Ovary (tissue), 9 donors: ENCODE results near the gene TKFC. TPM values are rescaled to one million over a fixed set of nuclear protein-coding genes. Genes with fewer than 3 reads are reported as not detected.

Source experiments
- DNase-seq, 5 donors: peaks; one replicate each; pipeline ENCODE4 v3.0.0-alpha.2; 2019 to 2020
- H3K27ac ChIP-seq, 2 donors: fragments of 200-600 bp; one replicate each; pipeline versions ENCODE4 v1.5.1 to v1.8.0; 2019 to 2022
- H3K27me3 ChIP-seq: fragments of 200-600 bp; one replicate; pipeline ENCODE4 v1.8.0; 2022
- H3K36me3 ChIP-seq: fragments of 200-600 bp; sonication (generic); one replicate; pipeline ENCODE4 v1.5.1; 2019
- H3K4me1 ChIP-seq: one replicate; pipeline ENCODE4 v1.8.1; 2013; ENCODE audit warnings: mild to moderate bottlenecking, moderate library complexity; ENCODE audit not compliant: insufficient read depth
- H3K4me3 ChIP-seq: fragments of 200-600 bp; sonication (generic); one replicate; pipeline ENCODE4 v1.5.1; 2017
- H3K9me3 ChIP-seq, 2 donors: fragments of 200-600 bp in 1 of 2; sonication (generic) in 1 of 2; one replicate each; pipeline versions ENCODE4 v1.5.1 to v1.8.1; 2013 to 2019; ENCODE audit warnings: mild to moderate bottlenecking in 1 of 2, moderate library complexity in 1 of 2
- EP300 ChIP-seq: sonication (generic); formaldehyde crosslinking; IDR thresholded peaks from one replicate; pipeline ENCODE4 v1.6.1; 2017; ENCODE audit warnings: antibody characterized with exemption
- POLR2A ChIP-seq: fragments of 450-650 bp; IDR thresholded peaks from one replicate; pipeline ENCODE4 v1.6.1; 2017; ENCODE audit warnings: antibody characterized with exemption, mild to moderate bottlenecking, moderate library complexity
- WGBS, 3 donors: extraction: QIAGEN DNeasy Blood & Tissue Kit in 1 of 3; methylation state at CpG; one replicate each; pipeline versions ENCODE4 v1.1.5 to v1.1.7; 2013 to 2017; 5-methylcytosine and 5-hydroxymethylcytosine counted together
- intact Hi-C, 4 donors: fragments of 100-400 bp; cut with DNase I; formaldehyde crosslinking; loops; one replicate each; pipeline versions ENCODE4 v1.11.0 to v1.15.1; 2022 to 2023
- polyA plus RNA-seq, 2 donors: library from polyadenylated mRNA; stranded (reverse); fragments of 200-250 nt in 1 of 2; fragments of 350-450 nt in 1 of 2; fragmentation: Illumina TruSeq in 1 of 2; extraction: RNeasy Lipid Tissue Mini Kit (QIAGEN cat#74804) in 1 of 2; gene quantifications; one replicate each; pipeline ENCODE4 v1.2.3, GENCODE V29; 2013 to 2014
- total RNA-seq, 7 donors: library from RNA; depleted of rRNA in 2 of 7; stranded (reverse); fragments of >200 nt in 2 of 7; fragmentation: NEBNext Ultra II Directional in 3 of 7; extraction: Animal tissue kit (Norgen Biotek cat#: 25700) in 3 of 7; gene quantifications; one replicate each; pipeline versions ENCODE4 v1.1.0 to v1.2.4, GENCODE V29; 2016 to 2023
- TF ChIP-seq, protein P1 (sequence below), 3 donors: fragments of 450-650 bp in 2 of 3; fragments of 200-600 bp in 1 of 3; IDR thresholded peaks; one replicate each; pipeline versions ENCODE4 v1.5.1 to v1.8.0; 2016 to 2022; ENCODE audit warnings: antibody characterized with exemption in 3 of 3, mild to moderate bottlenecking in 1 of 3
- donor health status: DM: no; HTN: no; CAD: no; lungs with moderate emphysema.
- donor health status: DM: no; HTN: no; CAD: no.
- donor health status: Bipolar disorder and iron deficiency.
- donor health status: DM: yes; HTN: yes; CAD: no.
- donor health status: DM: no; HTN: no; CAD: no.
- donor health status: DM: yes; HTN: yes; CAD: no.

Gene TKFC
- total and polyA plus RNA-seq, 9 donors: 19.0 to 41.4 (median 30.4) TPM

DNA sequence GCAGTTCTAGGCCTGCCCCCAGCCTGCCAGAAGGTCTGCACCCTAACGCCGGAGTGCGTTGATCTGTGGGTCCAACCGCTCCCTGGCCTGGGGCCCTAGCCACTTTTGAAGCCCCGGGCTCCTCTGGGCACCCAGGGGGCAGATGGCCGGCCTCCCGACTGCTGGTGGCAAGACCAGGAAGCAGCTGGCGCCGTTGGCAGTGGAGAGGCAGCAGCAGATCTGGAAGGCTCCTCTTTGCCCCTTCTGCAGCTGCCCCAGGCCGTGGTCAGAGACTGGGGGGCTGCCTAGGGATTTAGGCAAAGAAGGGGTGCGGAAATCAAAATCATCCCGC lies 37.5 kb upstream of the TKFC start:
- TF ChIP-seq, protein P1, sequence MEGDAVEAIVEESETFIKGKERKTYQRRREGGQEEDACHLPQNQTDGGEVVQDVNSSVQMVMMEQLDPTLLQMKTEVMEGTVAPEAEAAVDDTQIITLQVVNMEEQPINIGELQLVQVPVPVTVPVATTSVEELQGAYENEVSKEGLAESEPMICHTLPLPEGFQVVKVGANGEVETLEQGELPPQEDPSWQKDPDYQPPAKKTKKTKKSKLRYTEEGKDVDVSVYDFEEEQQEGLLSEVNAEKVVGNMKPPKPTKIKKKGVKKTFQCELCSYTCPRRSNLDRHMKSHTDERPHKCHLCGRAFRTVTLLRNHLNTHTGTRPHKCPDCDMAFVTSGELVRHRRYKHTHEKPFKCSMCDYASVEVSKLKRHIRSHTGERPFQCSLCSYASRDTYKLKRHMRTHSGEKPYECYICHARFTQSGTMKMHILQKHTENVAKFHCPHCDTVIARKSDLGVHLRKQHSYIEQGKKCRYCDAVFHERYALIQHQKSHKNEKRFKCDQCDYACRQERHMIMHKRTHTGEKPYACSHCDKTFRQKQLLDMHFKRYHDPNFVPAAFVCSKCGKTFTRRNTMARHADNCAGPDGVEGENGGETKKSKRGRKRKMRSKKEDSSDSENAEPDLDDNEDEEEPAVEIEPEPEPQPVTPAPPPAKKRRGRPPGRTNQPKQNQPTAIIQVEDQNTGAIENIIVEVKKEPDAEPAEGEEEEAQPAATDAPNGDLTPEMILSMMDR (IDR thresholded peaks at IDR 0.05): no peak
- TF ChIP-seq EP300 (no peak), POLR2A (no peak)
- H3K27ac ChIP-seq: peak overlapping the region; percentile 82 to 95
- H3K4me3 ChIP-seq: peak overlapping the region; percentile 59
- 65 to 76% (median 67%) methylated on average over 9 to 12 of the region's 12 CpGs for WGBS, 3 donors
- no peaks in the 10 kb centered on the region for H3K9me3 ChIP-seq
- no peaks in the 10 kb centered on the region for H3K36me3 ChIP-seq
- H3K4me1 ChIP-seq: peaks cover 20% of the 10 kb centered on the region
- H3K27me3 ChIP-seq: no peaks in the 10 kb centered on the region
- intact Hi-C loops: no loop called here
- peak in 1 of 5 donors; percentile 52 for DNase-seq

GRCh38 chr11:61297341-61297740 lies 35.7 kb upstream of the TKFC start:
- TF ChIP-seq EP300 (no peak), POLR2A (no peak)
- TF ChIP-seq, protein P1 (IDR thresholded peaks at IDR 0.05): no peak
- WGBS, 3 donors: 0 to 7% (median 5%) methylated on average over 1 of the region's 1 CpG
- Histone ChIP-seq H3K36me3 (no peaks in the 10 kb centered on the region), H3K27me3 (no peaks in the 10 kb centered on the region), H3K4me3 (no peak overlapping the region), H3K27ac (peak overlapping the region in 1 of 2 donors; percentile 69), H3K4me1 (peaks cover 20% of the 10 kb centered on the region), H3K9me3 (no peaks in the 10 kb centered on the region)
- DNase-seq: peak in 1 of 5 donors; percentile 11
- intact Hi-C loops: no loop called here

GRCh38 chr11:61297746-61298145 lies 35.3 kb upstream of the TKFC start:
- Histone ChIP-seq H3K4me1 (peaks cover 20% of the 10 kb centered on the region), H3K4me3 (no peak overlapping the region), H3K36me3 (no peaks in the 10 kb centered on the region), H3K27ac (peak overlapping the region in 1 of 2 donors; percentile 69), H3K27me3 (no peaks in the 10 kb centered on the region), H3K9me3 (no peaks in the 10 kb centered on the region)
- 2 to 8% (median 5%) methylated on average over 5 of the region's 5 CpGs for WGBS, 3 donors
- TF ChIP-seq POLR2A: no peak
- TF ChIP-seq, protein P1 (IDR thresholded peaks at IDR 0.05): no peak
- no peak for TF ChIP-seq EP300
- DNase-seq: peak; percentile 54 to 66 (median 61)
- intact Hi-C loops: no loop called here

GRCh38 chr11:61298663-61299244 lies 34.3 kb upstream of the TKFC start:
- Histone ChIP-seq H3K4me3 (no peak overlapping the region), H3K9me3 (no peaks in the 10 kb centered on the region), H3K36me3 (no peaks in the 10 kb centered on the region), H3K27ac (peak overlapping the region in 1 of 2 donors; percentile 69), H3K4me1 (peaks cover 15% of the 10 kb centered on the region), H3K27me3 (no peaks in the 10 kb centered on the region)
- no peak for DNase-seq
- intact Hi-C loops: no loop called here
- 70 to 80% (median 71%) methylated on average over 4 of the region's 4 CpGs for WGBS, 3 donors
- TF ChIP-seq EP300 (no peak), POLR2A (no peak)
- TF ChIP-seq, protein P1 (IDR thresholded peaks at IDR 0.05): no peak
